Measurements from ENCODE around the gene RBPJ.

Gene RBPJ

GRCh38 chr4:26424153-26424552 is 103.3 kb downstream of the RBPJ start:
- no peak for DNase-seq

GRCh38 chr4:26424838-26425237 is 104.0 kb downstream of the RBPJ start:
- DNase-seq: no peak

- no peak for DNase-seq
Observed at GRCh38 chr4:26425953-26426352, 105.1 kb downstream of the RBPJ start.

GRCh38 chr4:26426892-26427291 is 106.1 kb downstream of the RBPJ start:
- DNase-seq: no peak

- DNase-seq: no peak
Observed at GRCh38 chr4:26429910-26430309, 109.1 kb downstream of the RBPJ start.

- DNase-seq: no peak
Observed at GRCh38 chr4:26431461-26432180, 110.8 kb downstream of the RBPJ start.

- DNase-seq: no peak
Observed at GRCh38 chr4:26432419-26432818, 111.6 kb downstream of the RBPJ start.

- no peak for DNase-seq
Observed at GRCh38 chr4:26433556-26433955, 112.7 kb downstream of the RBPJ start.

- no peak for DNase-seq
Observed at GRCh38 chr4:26434030-26434639, 113.3 kb downstream of the RBPJ start.

GRCh38 chr4:26441102-26441501 is 120.3 kb downstream of the RBPJ start:
- DNase-seq: no peak

GRCh38 chr4:26441771-26442170 is 121.0 kb downstream of the RBPJ start:
- DNase-seq: no peak

- no peak for DNase-seq
Observed at GRCh38 chr4:26447378-26447777, 126.6 kb downstream of the RBPJ start.

GRCh38 chr4:26450418-26450817 is 129.6 kb downstream of the RBPJ start:
- DNase-seq: no peak

- DNase-seq: no peak
Observed at GRCh38 chr4:26451597-26451996, 130.8 kb downstream of the RBPJ start.

GRCh38 chr4:26452565-26453531 is 132.0 kb downstream of the RBPJ start:
- DNase-seq: no peak

GRCh38 chr4:26454961-26455360 is 134.1 kb downstream of the RBPJ start:
- no peak for DNase-seq

- DNase-seq: no peak
Observed at GRCh38 chr4:26455571-26455970, 134.8 kb downstream of the RBPJ start.

- no peak for DNase-seq
Observed at GRCh38 chr4:26457412-26457811, 136.6 kb downstream of the RBPJ start.

GRCh38 chr4:26458157-26458561 is 137.3 kb downstream of the RBPJ start:
- no peak for DNase-seq

GRCh38 chr4:26459054-26459755 is 138.4 kb downstream of the RBPJ start:
- no peak for DNase-seq

GRCh38 chr4:26459756-26460530 is 139.1 kb downstream of the RBPJ start:
- DNase-seq: no peak

- no peak for DNase-seq
Observed at GRCh38 chr4:26462874-26463273, 142.1 kb downstream of the RBPJ start.
